ENCODE data around the gene DRD4.

GRCh38 chr11:587978-588380 lies 49.1 kb upstream of the DRD4 start:
- TF ChIP-seq POLR2AphosphoS5 (IDR thresholded peaks at IDR 0.05) (no peak), CTCF (IDR thresholded peaks at IDR 0.05) (no peak)

Measured in prostate gland (tissue), 2 donors.